IMR-90 (cell line): ENCODE data around the gene CADM2.

Source experiments
- BHLHE40 ChIP-seq: fragments of 150-350 bp; IDR thresholded peaks from 2 replicates; pipeline ENCODE4 v1.6.1; 2016; ENCODE audit warnings: mild to moderate bottlenecking, low read depth, low read length
- CHD1 ChIP-seq: IDR thresholded peaks from 2 replicates; pipeline ENCODE4 v1.6.1; 2012; ENCODE audit warnings: low read depth, low read length, improper control_type of control experiment
- CTCF ChIP-seq: conservative IDR thresholded peaks from 2 replicates; pipeline ENCODE4 v1.5.1; 2012; ENCODE audit warnings: mild to moderate bottlenecking, low read depth, low read length, improper control_type of control experiment
- MAFK ChIP-seq: IDR thresholded peaks from 2 replicates; pipeline ENCODE4 v1.6.1; 2012; ENCODE audit warnings: low read depth, low read length, improper control_type of control experiment
- MAZ ChIP-seq: IDR thresholded peaks from 2 replicates; pipeline ENCODE4 v1.6.1; 2012; ENCODE audit warnings: low read depth, mild to moderate bottlenecking, low read length, improper control_type of control experiment, moderate library complexity, borderline replicate concordance
- MXI1 ChIP-seq: IDR thresholded peaks from 2 replicates; pipeline ENCODE4 v1.6.1; 2012; ENCODE audit warnings: low read depth, mild to moderate bottlenecking, low read length, moderate library complexity, borderline replicate concordance
- POLR2A ChIP-seq: IDR thresholded peaks from 2 replicates; pipeline ENCODE4 v1.6.1; 2012; ENCODE audit warnings: mild to moderate bottlenecking, low read depth, low read length
- RAD21 ChIP-seq: IDR thresholded peaks from 2 replicates; pipeline ENCODE4 v1.6.1; 2012; ENCODE audit warnings: low read length, improper control_type of control experiment

DNA sequence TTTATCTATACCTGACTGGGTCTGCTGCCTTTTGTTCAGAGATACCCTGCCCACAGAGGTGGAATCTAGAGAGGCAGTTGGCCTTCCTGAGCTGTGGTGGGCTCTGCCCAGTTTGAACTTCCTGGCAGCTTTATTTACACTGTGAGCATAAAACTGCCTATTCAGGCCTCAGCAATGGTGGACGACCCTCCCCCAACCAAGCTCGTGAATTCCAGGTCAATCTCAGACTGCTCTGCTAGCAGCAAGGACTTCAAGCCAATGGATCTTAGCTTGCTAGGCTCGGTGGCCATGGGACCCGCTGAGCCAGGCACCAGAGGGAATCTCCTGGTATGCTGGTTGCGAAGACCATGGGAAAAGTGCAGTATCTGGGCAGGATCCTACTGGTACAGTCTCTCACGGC is 270.2 kb downstream of the CADM2 start:
- TF ChIP-seq MXI1 (no peak), CTCF (no peak), MAFK (no peak), POLR2A (no peak), RAD21 (no peak), MAZ (no peak), BHLHE40 (no peak), CHD1 (no peak)
